ENCODE data around the gene PDZK1IP1. TPM values are rescaled to one million over a fixed set of nuclear protein-coding genes. Genes with fewer than 3 reads are reported as not detected.

PDZK1IP1 gene
- total RNA-seq, 3 donors from 2014 or later, result 2.2 to 69.4 (median 42.3) TPM

- Histone ChIP-seq H3K27me3 (no peaks in the 10 kb centered on the region), H3K27ac (peak overlapping the region; percentile 83 to 88), H3K4me1 (peaks cover 7% of the 10 kb centered on the region in 2 donors), H3K36me3 (no peaks in the 10 kb centered on the region), H3K9me3 (no peaks in the 10 kb centered on the region), H3K4me3 (no peak overlapping the region)
- intact Hi-C loops (cut with DNase I; ENCODE audit: low total_unique reads), result loop anchor here (10.0 kb wide), 1 partner anchor 54 kb away; no protein-coding TSS in a partner anchor
- DNase-seq (ENCODE audit: low spot score in 2 of 2), result peak; percentile 8 to 34
- TF ChIP-seq CTCF (IDR thresholded peaks at IDR 0.05) (no peak), POLR2A (IDR thresholded peaks at IDR 0.05) (no peak), POLR2AphosphoS5 (IDR thresholded peaks at IDR 0.05) (no peak)
These were observed 1.0 kb upstream of the PDZK1IP1 start for GRCh38 chr1:47190857-47191256.

- peak; percentile 9 to 45 for DNase-seq (ENCODE audit: low spot score in 2 of 2)
- TF ChIP-seq CTCF (IDR thresholded peaks at IDR 0.05) (no peak), POLR2A (IDR thresholded peaks at IDR 0.05) (no peak), POLR2AphosphoS5 (IDR thresholded peaks at IDR 0.05) (no peak)
- Histone ChIP-seq H3K27ac (peak overlapping the region; percentile 83 to 88), H3K4me1 (peaks cover 7% of the 10 kb centered on the region in 2 donors), H3K27me3 (no peaks in the 10 kb centered on the region), H3K9me3 (no peaks in the 10 kb centered on the region), H3K4me3 (peak overlapping the region in 2 of 3 donors; percentile 35 to 54), H3K36me3 (no peaks in the 10 kb centered on the region)
- intact Hi-C loops (cut with DNase I; ENCODE audit: low total_unique reads), result loop anchor here (10.0 kb wide), 1 partner anchor 54 kb away; no protein-coding TSS in a partner anchor
These were observed 646 bp upstream of the PDZK1IP1 start for GRCh38 chr1:47190509-47190855.

- H3K27ac ChIP-seq, result peak overlapping the region; percentile 83 to 88
- intact Hi-C loops (cut with DNase I; ENCODE audit: low total_unique reads), result loop anchor here (10.0 kb wide), 1 partner anchor 526 kb away; no protein-coding TSS in a partner anchor
These were observed 748 bp downstream of the PDZK1IP1 start for GRCh38 chr1:47188791-47189785.

GRCh38 chr1:47187926-47188250 is 1.9 kb downstream of the PDZK1IP1 start:
- no peak overlapping the region for H3K27ac ChIP-seq
- H3K4me1 ChIP-seq, result peaks cover 5 to 7% of the 10 kb centered on the region in 2 donors
- H3K9me3 ChIP-seq, result no peaks in the 10 kb centered on the region
- no peaks in the 10 kb centered on the region for H3K36me3 ChIP-seq
- DNase-seq (ENCODE audit: low spot score in 2 of 2), result no peak
- TF ChIP-seq POLR2A (IDR thresholded peaks at IDR 0.05) (no peak), POLR2AphosphoS5 (IDR thresholded peaks at IDR 0.05) (no peak), CTCF (IDR thresholded peaks at IDR 0.05) (no peak)
- intact Hi-C loops (cut with DNase I; ENCODE audit: low total_unique reads), result loop anchor here (10.0 kb wide), 1 partner anchor 527 kb away; no protein-coding TSS in a partner anchor
- no peaks in the 10 kb centered on the region for H3K27me3 ChIP-seq
- no peak overlapping the region for H3K4me3 ChIP-seq

More at GRCh38 chr1:47188791-47189785, 748 bp downstream of the PDZK1IP1 start:
- Histone ChIP-seq H3K9me3 (no peaks in the 10 kb centered on the region), H3K27me3 (no peaks in the 10 kb centered on the region), H3K4me1 (peaks cover 7% of the 10 kb centered on the region in 2 donors), H3K36me3 (no peaks in the 10 kb centered on the region), H3K4me3 (peak overlapping the region in 2 of 3 donors; percentile 35 to 54)
- TF ChIP-seq CTCF (IDR thresholded peaks at IDR 0.05) (no peak), POLR2AphosphoS5 (IDR thresholded peaks at IDR 0.05) (no peak)
- peak; percentile 16 to 45 for DNase-seq (ENCODE audit: low spot score in 2 of 2)
